Karpas-422 (cell line): ENCODE measurements around the gene SLC35A5. TPM values are rescaled to one million over a fixed set of nuclear protein-coding genes. Genes with fewer than 3 reads are reported as not detected.
"Not testable (repeated sequence)": the region's sequence is repeated elsewhere in the genome, so short reads cannot be mapped to it uniquely, and the experiment has no call there.

Experiments used
- DNase-seq: peaks from one replicate; pipeline ENCODE4 v3.0.0-alpha.2; 2015
- H2AFZ ChIP-seq: fragments of 200-600 bp; sonication (generic); 2 replicates; pipeline ENCODE4 v1.6.1; 2014; ENCODE audit warnings: antibody characterized with exemption, low read length, mixed read lengths
- H3K27ac ChIP-seq: fragments of 200-600 bp; sonication (generic); 2 replicates; pipeline ENCODE4 v1.5.1; 2014; ENCODE audit warnings: mild to moderate bottlenecking, low read length, moderate library complexity
- H3K27me3 ChIP-seq: fragments of 200-600 bp; sonication (generic); 2 replicates; pipeline ENCODE4 v1.6.1; 2014; ENCODE audit warnings: low read length, mixed read lengths
- H3K36me3 ChIP-seq: fragments of 200-600 bp; sonication (generic); 2 replicates; pipeline ENCODE4 v1.6.1; 2014; ENCODE audit warnings: low read length, mixed read lengths; ENCODE audit not compliant: insufficient read depth
- H3K4me1 ChIP-seq: fragments of 200-600 bp; sonication (generic); 2 replicates; pipeline ENCODE4 v1.6.1; 2014; ENCODE audit warnings: mild to moderate bottlenecking, low read length, mixed read lengths
- H3K4me2 ChIP-seq: fragments of 200-600 bp; sonication (generic); 2 replicates; pipeline ENCODE4 v1.6.1; 2014; ENCODE audit warnings: low read length, low read depth, mild to moderate bottlenecking; ENCODE audit not compliant: poor library complexity, severe bottlenecking
- H3K4me3 ChIP-seq: fragments of 200-600 bp; sonication (generic); 2 replicates; pipeline ENCODE4 v1.5.1; 2014; ENCODE audit warnings: mild to moderate bottlenecking, antibody characterized with exemption, low read length, mixed read lengths
- H3K79me2 ChIP-seq: fragments of 200-600 bp; sonication (generic); 2 replicates; pipeline ENCODE4 v1.6.1; 2014; ENCODE audit warnings: mild to moderate bottlenecking, low read length, mixed read lengths
- H3K9ac ChIP-seq: fragments of 200-600 bp; sonication (generic); 2 replicates; pipeline ENCODE4 v1.6.0; 2014; ENCODE audit warnings: low read length
- H3K9me2 ChIP-seq: fragments of 200-600 bp; sonication (generic), shearing (Covaris generic); replicated peaks from 2 replicates; pipeline ENCODE4 v1.6.0; 2014; ENCODE audit warnings: mild to moderate bottlenecking, low read length, moderate library complexity; ENCODE audit not compliant: insufficient read depth
- H3K9me3 ChIP-seq: fragments of 300-700, 200-600 bp; sonication (generic); 2 replicates; pipeline ENCODE4 v1.6.1; 2014; ENCODE audit warnings: low read length, mixed read lengths
- H4K20me1 ChIP-seq: fragments of 200-600 bp; sonication (generic); 2 replicates; pipeline ENCODE4 v1.6.1; 2014; ENCODE audit warnings: mild to moderate bottlenecking, antibody characterized with exemption, low read length, low read depth; ENCODE audit not compliant: insufficient read depth
- total RNA-seq: library from RNA; depleted of rRNA; stranded (reverse); fragments of >200 nt; shearing (Covaris generic); gene quantifications from 2 replicates; pipeline ENCODE4 v1.2.3, GENCODE V29; 2014; ENCODE audit warnings: low replicate concordance; rRNA removed

SLC35A5 gene, protein sequence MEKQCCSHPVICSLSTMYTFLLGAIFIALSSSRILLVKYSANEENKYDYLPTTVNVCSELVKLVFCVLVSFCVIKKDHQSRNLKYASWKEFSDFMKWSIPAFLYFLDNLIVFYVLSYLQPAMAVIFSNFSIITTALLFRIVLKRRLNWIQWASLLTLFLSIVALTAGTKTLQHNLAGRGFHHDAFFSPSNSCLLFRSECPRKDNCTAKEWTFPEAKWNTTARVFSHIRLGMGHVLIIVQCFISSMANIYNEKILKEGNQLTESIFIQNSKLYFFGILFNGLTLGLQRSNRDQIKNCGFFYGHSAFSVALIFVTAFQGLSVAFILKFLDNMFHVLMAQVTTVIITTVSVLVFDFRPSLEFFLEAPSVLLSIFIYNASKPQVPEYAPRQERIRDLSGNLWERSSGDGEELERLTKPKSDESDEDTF
- total RNA-seq, result 17.1 and 87.4 TPM in 2 replicates

DNA sequence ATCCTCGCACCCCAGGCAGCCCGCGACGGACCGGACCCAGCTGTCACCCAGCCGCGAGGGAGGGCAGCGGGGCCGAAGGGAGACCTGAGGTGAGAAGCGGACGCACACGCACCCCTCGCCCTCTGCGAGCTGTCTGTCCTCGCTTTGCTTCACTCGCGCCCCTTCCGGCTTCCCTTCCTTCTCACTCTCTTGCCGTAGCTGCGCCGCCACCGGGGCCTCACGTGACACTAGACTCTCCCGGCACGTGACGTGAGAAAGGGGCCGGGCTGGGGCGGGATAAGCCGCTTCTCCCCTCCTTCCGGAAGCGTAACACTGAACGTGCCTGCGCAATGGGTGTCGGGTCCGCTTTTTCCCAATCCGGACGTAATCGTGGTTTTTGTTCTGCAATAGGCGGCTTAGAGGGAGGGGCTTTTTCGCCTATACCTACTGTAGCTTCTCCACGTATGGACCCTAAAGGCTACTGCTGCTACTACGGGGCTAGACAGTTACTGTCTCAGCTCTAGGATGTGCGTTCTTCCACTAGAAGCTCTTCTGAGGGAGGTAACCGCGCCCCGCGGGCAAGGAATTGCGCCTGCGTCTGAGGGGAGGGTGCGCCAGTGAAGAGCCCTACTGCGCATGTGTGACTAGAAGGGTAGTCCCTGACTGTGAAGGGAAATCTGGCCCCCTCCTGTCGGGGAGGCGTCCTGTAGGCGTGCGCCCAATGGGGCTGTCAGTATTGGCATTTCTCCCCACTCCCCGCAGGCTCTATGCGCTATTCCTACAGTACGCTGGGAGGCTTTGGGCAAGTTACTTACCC, at the start of gene SLC35A5, which contains the start of gene ATG3:
TSS of gene SLC35A5 (plus strand) at position 312 of the 796 bp plus-strand sequence. CDS start 1,359 bp downstream, outside the sequence.
TSS of gene ATG3 (minus strand) at position 229 of the 796 bp plus-strand sequence. CDS start 434 bp downstream, outside the sequence.
- Histone ChIP-seq H3K27ac (peak within 1 kb of the TSS; percentile 87), H3K27me3 (no peaks in the 10 kb centered on the region), H4K20me1 (0 out of 2 replicates have a peak, but pooled peaks cover 7% of the 10 kb centered on the region), H3K9me2 (no peaks in the 10 kb centered on the region), H3K4me2 (peak within 1 kb of the TSS; percentile 88), H3K4me3 (peak within 1 kb of the TSS; percentile 68), H3K9ac (peak within 1 kb of the TSS; percentile 87), H3K36me3 (peaks cover 32% of the 10 kb centered on the region; the same call in 1 of the 2 replicates), H3K79me2 (peaks cover 83% of the 10 kb centered on the region), H3K9me3 (no peaks in the 10 kb centered on the region), H3K4me1 (peaks cover 51% of the 10 kb centered on the region), H2AFZ (peak within 1 kb of the TSS; percentile 77; the same call in 1 of the 2 replicates)
- DNase-seq, result peak; percentile 99

DNA sequence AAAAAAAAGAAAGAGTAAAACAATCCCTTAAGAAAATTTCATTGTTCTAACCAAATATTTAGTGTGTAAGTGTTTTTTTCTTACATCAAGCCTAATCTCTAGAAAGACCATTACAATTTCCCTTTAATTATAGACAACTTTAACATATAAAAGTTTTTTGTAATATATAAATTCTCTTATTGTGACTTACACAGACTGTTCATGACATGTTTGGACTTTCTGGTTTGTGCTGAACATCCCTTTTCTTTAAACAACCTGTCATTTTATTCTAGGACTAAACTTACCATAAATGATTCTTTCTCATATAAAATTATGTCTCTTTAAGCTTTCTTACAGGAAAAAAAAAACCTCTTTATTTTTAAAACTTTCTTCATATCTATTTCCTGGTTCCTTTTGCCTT, 49.5 kb upstream of the SLC35A5 start:
- no peak for DNase-seq
- no peaks in the 10 kb centered on the region for H3K9me3 ChIP-seq

DNA sequence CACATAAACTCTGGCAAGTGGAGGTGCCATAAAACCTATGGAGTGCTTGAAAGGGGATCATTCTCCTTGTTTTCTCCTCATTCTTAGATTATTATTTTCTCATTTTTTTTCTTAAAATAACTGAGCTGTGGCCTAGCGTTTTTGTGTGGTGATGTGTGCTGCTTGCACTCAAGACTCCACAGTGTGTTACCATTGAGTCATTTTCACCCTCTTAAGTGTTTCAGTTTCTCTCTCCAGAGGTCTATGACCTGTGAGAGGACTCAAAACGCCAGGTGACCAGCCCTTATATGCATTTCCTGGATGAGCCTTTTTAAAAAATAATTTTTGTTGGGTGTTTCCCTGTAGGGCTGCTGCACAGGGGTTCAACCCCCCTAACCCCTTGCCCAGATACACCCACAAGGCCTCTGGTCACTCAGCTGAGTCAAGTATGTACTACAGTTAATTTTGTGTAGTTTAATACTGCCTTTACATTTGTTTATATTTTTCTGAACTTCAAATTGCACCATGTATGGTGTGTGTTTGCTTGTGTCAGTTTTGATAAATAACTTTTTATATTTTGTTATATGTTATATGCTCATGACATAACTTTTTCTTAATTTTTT, 47.2 kb upstream of the SLC35A5 start:
- Histone ChIP-seq H3K79me2 (no peaks in the 10 kb centered on the region), H3K9me2 (no peaks in the 10 kb centered on the region), H3K4me1 (no peaks in the 10 kb centered on the region), H3K36me3 (no peaks in the 10 kb centered on the region), H3K27me3 (no peaks in the 10 kb centered on the region), H2AFZ (no peak overlapping the region), H3K9me3 (no peaks in the 10 kb centered on the region), H3K4me2 (no peak overlapping the region), H3K27ac (no peak overlapping the region), H3K9ac (no peak overlapping the region), H3K4me3 (no peak overlapping the region), H4K20me1 (no peaks in the 10 kb centered on the region)
- DNase-seq, result no peak

More for the DNA sequence above, 49.5 kb upstream of the SLC35A5 start:
- Histone ChIP-seq H3K4me1 (peaks cover 3% of the 10 kb centered on the region; the same call in 1 of the 2 replicates), H3K4me2 (no peak overlapping the region), H3K79me2 (no peaks in the 10 kb centered on the region), H3K27me3 (no peaks in the 10 kb centered on the region), H2AFZ (no peak overlapping the region), H3K27ac (no peak overlapping the region), H3K4me3 (no peak overlapping the region), H3K36me3 (no peaks in the 10 kb centered on the region), H3K9ac (no peak overlapping the region), H4K20me1 (no peaks in the 10 kb centered on the region), H3K9me2 (no peaks in the 10 kb centered on the region)

DNA sequence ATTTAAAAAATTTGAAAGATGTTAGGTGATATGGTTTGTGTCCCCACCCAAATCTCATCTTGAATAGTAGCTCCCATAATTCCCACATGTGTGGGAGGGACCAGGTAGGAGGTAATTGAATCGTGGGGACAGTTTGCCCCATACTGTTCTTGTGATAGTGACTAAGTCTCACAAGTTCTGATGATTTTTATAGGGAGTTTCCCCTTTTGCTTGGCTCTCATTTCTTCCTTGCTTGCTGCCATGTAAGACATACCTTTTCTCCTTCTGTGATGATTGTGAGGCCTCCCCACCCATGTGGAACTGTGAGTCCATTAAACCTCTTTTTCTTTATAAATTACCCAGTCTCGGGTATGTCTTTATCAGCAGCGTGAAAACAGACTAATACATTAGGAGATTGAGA, 42.9 kb upstream of the SLC35A5 start:
- not testable (repeated sequence) for H3K79me2 ChIP-seq, H3K9ac ChIP-seq, H3K4me2 ChIP-seq, H4K20me1 ChIP-seq, H3K9me2 ChIP-seq, H3K36me3 ChIP-seq, H3K4me3 ChIP-seq, H2AFZ ChIP-seq, H3K27ac ChIP-seq, H3K4me1 ChIP-seq, H3K27me3 ChIP-seq, H3K9me3 ChIP-seq, DNase-seq

- Histone ChIP-seq H3K79me2 (no peaks in the 10 kb centered on the region), H3K36me3 (no peaks in the 10 kb centered on the region), H3K27me3 (no peaks in the 10 kb centered on the region), H3K4me3 (no peak overlapping the region), H2AFZ (no peak overlapping the region), H3K9ac (no peak overlapping the region), H3K9me3 (no peaks in the 10 kb centered on the region), H3K4me1 (no peaks in the 10 kb centered on the region), H3K4me2 (no peak overlapping the region), H4K20me1 (no peaks in the 10 kb centered on the region), H3K9me2 (no peaks in the 10 kb centered on the region), H3K27ac (no peak overlapping the region)
- peak; percentile 85 for DNase-seq
Observed at GRCh38 chr3:112519424-112520001, 42.3 kb upstream of the SLC35A5 start.

- not testable (repeated sequence) for H4K20me1 ChIP-seq, H3K36me3 ChIP-seq, H2AFZ ChIP-seq, DNase-seq, H3K4me1 ChIP-seq, H3K79me2 ChIP-seq, H3K9ac ChIP-seq, H3K27me3 ChIP-seq, H3K9me2 ChIP-seq, H3K27ac ChIP-seq, H3K4me3 ChIP-seq, H3K9me3 ChIP-seq, H3K4me2 ChIP-seq
Observed at GRCh38 chr3:112524127-112524526, 37.7 kb upstream of the SLC35A5 start.

DNA sequence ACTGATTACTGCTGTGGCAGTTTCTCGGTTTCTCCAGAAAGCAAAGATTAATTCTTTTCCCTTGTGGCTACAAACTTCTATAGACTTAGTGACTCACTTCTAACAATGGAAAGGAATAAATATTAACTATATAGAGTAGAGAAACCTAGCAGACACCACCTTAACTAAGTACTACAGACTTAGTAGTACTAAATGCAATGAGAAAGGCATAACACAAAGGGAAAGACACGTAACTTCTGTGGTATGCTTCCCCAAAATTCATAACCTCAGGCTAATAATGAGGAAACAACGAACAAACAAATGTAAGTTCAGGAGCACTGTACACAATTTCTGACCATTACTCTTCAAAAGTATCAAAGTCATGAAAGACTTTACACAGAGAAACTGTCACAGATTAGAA, 31.3 kb upstream of the SLC35A5 start:
- Histone ChIP-seq H3K27ac (no peak overlapping the region), H3K9me3 (no peaks in the 10 kb centered on the region), H4K20me1 (no peaks in the 10 kb centered on the region), H3K4me2 (no peak overlapping the region), H3K4me1 (no peaks in the 10 kb centered on the region), H2AFZ (no peak overlapping the region), H3K4me3 (no peak overlapping the region), H3K36me3 (peaks cover 40% of the 10 kb centered on the region; the same call in 1 of the 2 replicates), H3K9me2 (no peaks in the 10 kb centered on the region), H3K79me2 (peaks cover 7% of the 10 kb centered on the region), H3K27me3 (no peaks in the 10 kb centered on the region), H3K9ac (no peak overlapping the region)
- DNase-seq, result no peak
